H1 (cell line): ENCODE results near the gene ACVR1. TPM values are rescaled to one million over a fixed set of nuclear protein-coding genes. Genes with fewer than 3 reads are reported as not detected.

ENCODE experiments used
- CTCF ChIA-PET: fragments of 300-600 bp; sonication (Branson Sonifier 250); formaldehyde crosslinking; loops from one replicate; lab custom pipeline; 2021; ENCODE audit not compliant: partially characterized antibody; lab: Charles Lee
- POLR2A ChIA-PET: fragments of 300-600 bp; sonication (Branson Sonifier 250); formaldehyde crosslinking; loops from one replicate; lab custom pipeline; 2021; ENCODE audit warnings: inconsistent platforms; ENCODE audit not compliant: partially characterized antibody; lab: Charles Lee
- DNase-seq, 2 experiments: peaks; one replicate each; pipeline versions ENCODE4 v3.0.0 to v3.0.0-alpha.2; 2010 to 2022; ENCODE audit warnings: low spot score in 2 of 2, low read depth in 1 of 2, mixed read lengths in 1 of 2
- FAIRE-seq: peaks from 2 replicates; lab custom pipeline; 2011; peaks lifted over from hg19 to GRCh38; lab: Jason Lieb, UNC
- H2AFZ ChIP-seq: 2 replicates; pipeline ENCODE4 v1.8.1; 2012; ENCODE audit warnings: low read length, inconsistent platforms
- H2AK5ac ChIP-seq: 2 replicates; pipeline ENCODE4 v1.6.1; 2013; ENCODE audit warnings: low read depth, low read length
- H2BK120ac ChIP-seq: replicated peaks from 2 replicates; pipeline ENCODE3; 2013; ENCODE audit warnings: low read depth, low read length, inconsistent platforms
- H2BK12ac ChIP-seq: 2 replicates; pipeline ENCODE4 v1.6.1; 2013; ENCODE audit warnings: low read depth, low read length
- H2BK15ac ChIP-seq: 2 replicates; pipeline ENCODE4 v1.6.1; 2013; ENCODE audit warnings: low read length
- H2BK20ac ChIP-seq: 2 replicates; pipeline ENCODE4 v1.6.1; 2013; ENCODE audit warnings: low read length
- H2BK5ac ChIP-seq: 2 replicates; pipeline ENCODE4 v1.6.1; 2013; ENCODE audit warnings: low read depth, low read length
- H3K14ac ChIP-seq: 2 replicates; pipeline ENCODE4 v1.6.1; 2013; ENCODE audit warnings: inconsistent platforms; ENCODE audit not compliant: insufficient read length
- H3K18ac ChIP-seq: 2 replicates; pipeline ENCODE4 v1.6.1; 2013; ENCODE audit warnings: low read length; ENCODE audit errors: extremely low read depth
- H3K23ac ChIP-seq: 2 replicates; pipeline ENCODE4 v1.6.1; 2013; ENCODE audit warnings: inconsistent platforms; ENCODE audit not compliant: insufficient read length
- H3K23me2 ChIP-seq: 2 replicates; pipeline ENCODE4 v1.6.1; 2013; ENCODE audit warnings: low read depth, low read length
- H3K27ac ChIP-seq: 2 replicates; pipeline ENCODE4 v1.6.1; 2011; ENCODE audit warnings: low read depth, low read length, inconsistent platforms
- H3K27me3 ChIP-seq, 4 experiments: replicated peaks in 1 of 4; 1 replicate in 1 of 4; 2 replicates in 3 of 4; pipeline versions ENCODE4 v1.6.1 to v1.8.1; 2011 to 2013; ENCODE audit warnings: low read length in 3 of 4, mild to moderate bottlenecking in 3 of 4, inconsistent platforms in 2 of 4, mixed read lengths in 2 of 4, moderate library complexity in 1 of 4; ENCODE audit not compliant: control insufficient read depth in 3 of 4, insufficient read depth in 3 of 4; ENCODE audit errors: extremely low read depth in 1 of 4
- H3K36me3 ChIP-seq, 4 experiments: 2 replicates each; pipeline versions ENCODE4 v1.6.1 to v1.8.1; 2011 to 2013; ENCODE audit warnings: mild to moderate bottlenecking in 4 of 4, low read length in 3 of 4, moderate library complexity in 2 of 4, control low read depth in 1 of 4, inconsistent platforms in 1 of 4; ENCODE audit not compliant: insufficient read depth in 4 of 4, control insufficient read depth in 2 of 4
- H3K4ac ChIP-seq: replicated peaks from 2 replicates; pipeline ENCODE3; 2013; ENCODE audit warnings: low read length, low read depth, mixed read lengths, inconsistent platforms; ENCODE audit not compliant: insufficient read length
- H3K4me1 ChIP-seq, 4 experiments: replicated peaks in 1 of 4; 1 replicate in 1 of 4; 2 replicates in 3 of 4; pipeline versions ENCODE4 v1.6.1 to v1.8.1; 2011 to 2013; ENCODE audit warnings: low read length in 3 of 4, inconsistent platforms in 2 of 4, mixed read lengths in 1 of 4; ENCODE audit not compliant: insufficient read depth in 4 of 4, control insufficient read depth in 3 of 4
- H3K4me2 ChIP-seq, 2 experiments: 2 replicates each; pipeline versions ENCODE4 v1.6.1 to v1.8.1; 2011 to 2013; ENCODE audit warnings: low read depth in 2 of 2, low read length in 2 of 2, control low read depth in 1 of 2, inconsistent platforms in 1 of 2, mild to moderate bottlenecking in 1 of 2; ENCODE audit not compliant: insufficient read depth in 1 of 2
- H3K4me3 ChIP-seq, 4 experiments: fragments of 200-600, 300-600 bp in 1 of 4; sonication (generic), shearing (Covaris generic), sonication (Bioruptor Twin) in 1 of 4; 2 replicates each; pipeline versions ENCODE4 v1.5.1 to v1.8.1; 2011 to 2016; ENCODE audit warnings: low read length in 4 of 4, low read depth in 3 of 4, control low read depth in 2 of 4, inconsistent platforms in 2 of 4, mild to moderate bottlenecking in 2 of 4, mixed read lengths in 1 of 4, moderate library complexity in 1 of 4; ENCODE audit not compliant: insufficient read depth in 2 of 4; ENCODE audit errors: extremely low read depth in 1 of 4
- H3K56ac ChIP-seq: replicated peaks from 2 replicates; pipeline ENCODE3; 2013; ENCODE audit warnings: low read depth, mild to moderate bottlenecking, mixed read lengths, low read length, inconsistent platforms; ENCODE audit not compliant: insufficient read length
- H3K79me1 ChIP-seq: 2 replicates; pipeline ENCODE4 v1.6.1; 2013; ENCODE audit warnings: low read depth, low read length, control low read depth
- H3K79me2 ChIP-seq, 2 experiments: 2 replicates each; pipeline versions ENCODE4 v1.6.1 to v1.8.1; 2012 to 2013; ENCODE audit warnings: low read length in 2 of 2, mild to moderate bottlenecking in 2 of 2, inconsistent platforms in 1 of 2; ENCODE audit not compliant: insufficient read depth in 2 of 2, control insufficient read depth in 1 of 2
- H3K9ac ChIP-seq, 4 experiments: replicated peaks in 1 of 4; 1 replicate in 1 of 4; 2 replicates in 3 of 4; pipeline versions ENCODE4 v1.6.1 to v1.8.1; 2011 to 2013; ENCODE audit warnings: low read depth in 3 of 4, low read length in 3 of 4, control low read depth in 2 of 4, mild to moderate bottlenecking in 2 of 4, moderate library complexity in 2 of 4, inconsistent platforms in 1 of 4; ENCODE audit errors: extremely low read depth in 1 of 4
- H3K9me3 ChIP-seq, 2 experiments: 2 replicates each; pipeline versions ENCODE4 v1.6.1 to v1.8.1; 2012 to 2013; ENCODE audit warnings: mild to moderate bottlenecking in 2 of 2, moderate library complexity in 2 of 2, control low read depth in 1 of 2, inconsistent platforms in 1 of 2, low read depth in 1 of 2, low read length in 1 of 2, mixed read lengths in 1 of 2; ENCODE audit not compliant: insufficient read depth in 2 of 2
- H4K20me1 ChIP-seq, 2 experiments: replicated peaks in 1 of 2; 2 replicates each; pipeline versions ENCODE3 to v1.8.1; 2011 to 2013; ENCODE audit warnings: inconsistent platforms in 2 of 2, low read length in 2 of 2, mild to moderate bottlenecking in 1 of 2; ENCODE audit not compliant: insufficient read depth in 2 of 2, control insufficient read depth in 1 of 2
- H4K5ac ChIP-seq: 2 replicates; pipeline ENCODE4 v1.6.1; 2013; ENCODE audit warnings: low read length, low read depth, mixed read lengths, inconsistent platforms; ENCODE audit not compliant: insufficient read length
- H4K8ac ChIP-seq: 2 replicates; pipeline ENCODE4 v1.8.0; 2013; ENCODE audit warnings: mild to moderate bottlenecking, moderate library complexity, low read length, inconsistent platforms; ENCODE audit not compliant: insufficient read depth; ENCODE audit errors: extremely low read depth
- H4K91ac ChIP-seq: replicated peaks from 2 replicates; pipeline ENCODE3; 2013; ENCODE audit warnings: low read length, mixed read lengths, inconsistent platforms; ENCODE audit not compliant: insufficient read length
- BRCA1 ChIP-seq: IDR thresholded peaks from 2 replicates; pipeline ENCODE4 v1.6.1; 2012; ENCODE audit warnings: low read depth, low read length, improper control_type of control experiment
- EGR1 ChIP-seq: IDR thresholded peaks from 2 replicates; pipeline ENCODE4 v1.6.1; 2011; ENCODE audit warnings: low read depth, low read length, borderline replicate concordance
- EP300 ChIP-seq, 2 experiments: IDR thresholded peaks; 1 replicate in 1 of 2; 2 replicates in 1 of 2; pipeline ENCODE4 v1.6.1; 2011 to 2012; ENCODE audit warnings: low read depth in 2 of 2, low read length in 2 of 2, mild to moderate bottlenecking in 2 of 2, borderline replicate concordance in 1 of 2, inconsistent platforms in 1 of 2, moderate library complexity in 1 of 2
- FOSL1 ChIP-seq: IDR thresholded peaks from 2 replicates; pipeline ENCODE4 v1.6.1; 2011; ENCODE audit warnings: mild to moderate bottlenecking, low read depth, low read length, moderate library complexity; ENCODE audit not compliant: insufficient read depth
- HDAC6 ChIP-seq: IDR thresholded peaks from one replicate; pipeline ENCODE4 v1.7.1; 2012; ENCODE audit warnings: low read depth, mild to moderate bottlenecking, inconsistent platforms, low read length, moderate library complexity
- JUN ChIP-seq: IDR thresholded peaks from 2 replicates; pipeline ENCODE4 v1.6.1; 2011; ENCODE audit warnings: low read depth, mild to moderate bottlenecking, improper control_type of control experiment, low read length
- MAX ChIP-seq: IDR thresholded peaks from 2 replicates; pipeline ENCODE4 v1.6.1; 2012; ENCODE audit warnings: inconsistent platforms
- PHF8 ChIP-seq: fragments of 200-600 bp; sonication (generic); conservative IDR thresholded peaks from 2 replicates; pipeline ENCODE4 v1.7.1; 2012; ENCODE audit warnings: low read depth, mild to moderate bottlenecking, inconsistent platforms, low read length, moderate library complexity
- RFX5 ChIP-seq: IDR thresholded peaks from 2 replicates; pipeline ENCODE4 v1.6.1; 2011; ENCODE audit warnings: low read depth, low read length, improper control_type of control experiment, borderline replicate concordance
- RNF2 ChIP-seq: fragments of 200-900, 300-1000 bp; sonication (generic); IDR thresholded peaks from 2 replicates; pipeline ENCODE4 v1.7.1; 2016; ENCODE audit warnings: borderline replicate concordance, low read depth, mild to moderate bottlenecking, antibody characterized with exemption, low read length; ENCODE audit not compliant: poor library complexity, severe bottlenecking; ENCODE audit errors: missing control alignments
- SIX5 ChIP-seq: IDR thresholded peaks from 2 replicates; pipeline ENCODE4 v1.6.1; 2011; ENCODE audit warnings: mild to moderate bottlenecking, low read depth, low read length
- SP2 ChIP-seq: IDR thresholded peaks from 2 replicates; pipeline ENCODE4 v1.6.1; 2012; ENCODE audit warnings: mild to moderate bottlenecking, low read length, inconsistent platforms
- TBP ChIP-seq: IDR thresholded peaks from 2 replicates; pipeline ENCODE4 v1.6.1; 2011; ENCODE audit warnings: low read depth, low read length, improper control_type of control experiment
- WGBS, 2 experiments: shearing (Covaris generic) in 1 of 2; methylation state at CpG; one replicate each; pipeline versions ENCODE4 v1.1.6 to v1.1.7; 2013 to 2015; ENCODE audit warnings: low lambda C conversion rate in 2 of 2, mixed read lengths in 2 of 2, inconsistent platforms in 1 of 2, low coverage in 1 of 2, missing lambda C conversion rate in 1 of 2; ENCODE audit not compliant: insufficient replicate concordance in 2 of 2, insufficient coverage in 1 of 2, insufficient read length in 1 of 2; ENCODE audit errors: extremely low coverage in 1 of 2, missing lambda C conversion rate in 1 of 2; 5-methylcytosine and 5-hydroxymethylcytosine counted together
- polyA plus RNA-seq, 7 experiments: library from polyadenylated mRNA; depleted of rRNA in 3 of 7; stranded (reverse) in 5 of 7; unstranded in 2 of 7; fragments of >200 nt in 5 of 7; fragments of 200-250 nt in 2 of 7; gene quantifications; 1 replicate in 5 of 7; 2 replicates in 1 of 7; 4 replicates in 1 of 7; pipeline versions ENCODE4 v1.2.1 to v1.2.3, GENCODE V29; 2011 to 2013; ENCODE audit warnings: missing spikeins in 2 of 7, mixed read lengths in 2 of 7
- total RNA-seq: library from RNA; stranded (reverse); fragmentation: NEBNext Ultra II Directional; extraction: Animal tissue kit (Norgen Biotek cat#: 25700); gene quantifications from 2 replicates; pipeline ENCODE4 v1.2.1, GENCODE V29; 2021

Gene ACVR1
- total and polyA plus RNA-seq, 2 of the 8 experiments (the other 6 are each of a cell fraction or from before 2014, with no cell fraction given): 8.5 to 17.7 TPM

- 98% methylated on average over 2 of the region's 2 CpGs; no CpG with 5 or more reads in 1 of the 2 experiments for WGBS, 2 experiments
- no peak overlapping the region for H3K4ac ChIP-seq
- H2BK15ac ChIP-seq: no peak overlapping the region
- no peak overlapping the region for H3K9ac ChIP-seq
- no peak overlapping the region for H2AFZ ChIP-seq
- H2BK12ac ChIP-seq: no peak overlapping the region
- H2BK5ac ChIP-seq: no peak overlapping the region
- H4K91ac ChIP-seq: no peak overlapping the region
- CTCF ChIA-PET: interaction anchor here (0.9 kb wide), 1 partner anchor 13 kb away, joined by 3 read pairs; no protein-coding TSS in a partner anchor
- FAIRE-seq (no peak), DNase-seq (no peak)
- no peaks in the 10 kb centered on the region for H3K4me1 ChIP-seq
- no peak overlapping the region for H2AK5ac ChIP-seq
- no peak overlapping the region for H3K27ac ChIP-seq
- H2BK20ac ChIP-seq: no peak overlapping the region
- no peak overlapping the region for H3K4me3 ChIP-seq
- peaks cover 0 to 8% (median 3%) of the 10 kb centered on the region in 4 experiments; a peak in 5 of 8 replicates for H3K36me3 ChIP-seq
- no peak overlapping the region for H3K14ac ChIP-seq
- no peaks in the 10 kb centered on the region for H3K79me2 ChIP-seq
- no peaks in the 10 kb centered on the region for H4K20me1 ChIP-seq
- no peaks in the 10 kb centered on the region for H3K23me2 ChIP-seq
- no peak overlapping the region for H3K18ac ChIP-seq
- no peaks in the 10 kb centered on the region for H3K27me3 ChIP-seq
- POLR2A ChIA-PET: no interaction called here
- H3K4me2 ChIP-seq: no peak overlapping the region
- no peak overlapping the region for H2BK120ac ChIP-seq
- no peak overlapping the region for H4K5ac ChIP-seq
- no peaks in the 10 kb centered on the region for H3K9me3 ChIP-seq
- no peaks in the 10 kb centered on the region for H3K79me1 ChIP-seq
- H3K23ac ChIP-seq: no peak overlapping the region
- H4K8ac ChIP-seq: no peak overlapping the region
- H3K56ac ChIP-seq: no peak overlapping the region
- TF ChIP-seq EP300 (IDR thresholded peaks at IDR 0.05; ENCODE audit: borderline replicate concordance in 1 of 2, low read depth in 2 of 2, low read length in 2 of 2): no peak
- no peak for TF ChIP-seq FOSL1
- TF ChIP-seq RFX5: no peak
- TF ChIP-seq BRCA1: no peak
- no peak for TF ChIP-seq MAX
- TF ChIP-seq HDAC6: no peak
- no peak for TF ChIP-seq EGR1
- TF ChIP-seq JUN: no peak
- TF ChIP-seq PHF8: no peak
- no peak for TF ChIP-seq SIX5
- no peak for TF ChIP-seq TBP
- no peak for TF ChIP-seq SP2
- TF ChIP-seq RNF2: no peak
These were observed 138.5 kb downstream of the ACVR1 start for GRCh38 chr2:157737656-157738055.
